DMS53 (cell line): Measurements from ENCODE around the gene GNAQ.

Source experiments
- DNase-seq: peaks from one replicate; lab custom pipeline; 2025; lab: John Stamatoyannopoulos, UW

Gene GNAQ

DNA sequence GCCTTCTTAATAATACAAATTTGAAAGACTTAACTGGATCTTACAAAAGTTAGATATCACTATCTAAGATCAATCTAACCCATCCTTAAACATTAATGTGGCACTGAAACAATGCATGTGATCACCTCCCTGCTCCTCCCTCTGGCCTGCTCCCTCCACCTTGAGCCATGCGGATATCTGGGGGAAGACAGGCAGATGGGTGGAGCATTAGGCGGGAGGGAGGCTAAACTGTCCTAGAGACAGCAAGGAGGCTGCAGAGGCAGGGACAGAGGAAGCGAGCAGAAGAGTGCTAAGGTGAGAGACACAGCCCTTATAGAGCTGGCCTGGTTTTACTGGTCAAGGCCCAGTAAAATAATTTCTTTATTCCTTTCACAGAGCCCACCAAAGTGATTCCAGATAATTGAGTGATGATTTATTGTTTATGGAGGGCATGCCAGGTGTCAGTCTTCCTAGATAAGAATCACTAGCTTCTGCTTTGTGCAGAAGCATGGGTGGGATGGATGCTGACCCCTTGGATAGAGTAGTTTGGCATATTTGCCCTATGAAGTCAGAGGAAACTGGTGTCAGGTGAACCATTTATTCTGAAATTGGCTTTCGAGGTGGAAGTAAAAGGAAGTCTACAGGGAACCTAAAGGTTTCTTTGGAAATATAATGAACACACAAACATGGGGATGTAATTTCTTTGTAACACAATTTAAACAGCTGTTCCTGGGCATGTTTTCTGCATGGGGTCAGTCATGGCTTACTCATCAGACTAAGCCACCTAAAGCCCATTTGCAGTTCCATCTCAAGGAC, 188.3 kb downstream of the GNAQ start:
- DNase-seq, result no peak

DNA sequence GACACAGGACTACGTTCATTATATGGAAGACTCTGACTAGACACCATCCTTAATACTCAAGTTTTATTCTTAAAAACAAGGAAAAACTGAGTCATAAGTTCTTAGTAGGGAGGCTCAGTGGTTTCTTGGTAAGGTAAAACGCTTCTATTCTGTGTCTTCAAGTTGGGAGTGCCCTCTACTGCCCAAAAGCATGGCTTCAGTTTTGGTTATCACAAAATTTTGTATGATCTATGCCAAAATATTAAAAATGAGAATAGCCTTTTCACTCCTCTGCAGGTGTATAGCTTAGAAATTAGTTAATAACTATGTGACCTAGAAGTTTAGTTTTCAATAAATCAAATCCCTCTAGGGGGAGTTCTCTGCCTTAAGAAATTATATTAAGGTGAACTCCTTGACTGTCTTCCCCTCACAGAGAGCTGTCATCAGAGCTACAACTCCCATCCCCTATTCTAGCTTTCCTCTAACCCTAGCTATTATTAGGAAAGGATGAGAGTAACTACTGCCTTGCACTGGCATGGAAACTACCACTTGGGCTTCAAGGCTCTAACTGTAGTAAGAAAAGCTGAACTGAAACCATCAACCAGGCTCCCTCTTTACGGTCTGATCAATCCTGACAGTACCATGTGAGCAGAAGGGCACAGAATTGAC, 189.7 kb downstream of the GNAQ start:
- peak; percentile 2 for DNase-seq

DNA sequence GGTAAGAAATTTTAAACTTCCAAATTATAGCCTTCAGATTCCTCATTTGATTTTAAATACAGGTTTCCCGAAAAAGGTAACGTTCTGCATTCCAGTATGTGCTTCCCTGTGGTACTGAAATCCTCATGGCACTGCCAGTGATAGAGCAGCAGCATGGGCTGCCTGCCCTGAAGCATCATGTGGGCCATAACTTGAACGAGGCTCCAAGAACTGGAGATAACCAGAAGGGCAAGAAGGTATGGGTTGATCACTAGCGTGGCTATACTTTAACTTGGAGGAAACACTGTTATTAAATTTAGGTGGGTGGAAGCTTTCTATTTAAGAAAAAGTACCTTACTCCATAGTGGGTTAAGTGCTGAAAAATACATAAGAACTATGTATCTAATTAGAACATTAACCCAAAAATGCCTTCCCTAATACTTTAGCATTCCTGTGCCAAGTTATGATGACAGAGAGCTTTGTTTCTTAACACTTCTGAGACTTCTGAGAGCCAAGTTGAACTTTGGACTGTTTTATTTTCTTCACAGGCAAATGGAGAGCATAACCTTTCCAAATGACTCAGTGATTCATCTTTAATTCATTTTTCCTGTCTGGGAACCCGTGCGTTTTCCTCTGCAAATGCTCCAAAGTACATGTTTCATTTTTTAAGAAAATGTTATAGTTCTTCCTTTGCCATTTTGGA, 192.0 kb downstream of the GNAQ start:
- DNase-seq, result no peak

DNA sequence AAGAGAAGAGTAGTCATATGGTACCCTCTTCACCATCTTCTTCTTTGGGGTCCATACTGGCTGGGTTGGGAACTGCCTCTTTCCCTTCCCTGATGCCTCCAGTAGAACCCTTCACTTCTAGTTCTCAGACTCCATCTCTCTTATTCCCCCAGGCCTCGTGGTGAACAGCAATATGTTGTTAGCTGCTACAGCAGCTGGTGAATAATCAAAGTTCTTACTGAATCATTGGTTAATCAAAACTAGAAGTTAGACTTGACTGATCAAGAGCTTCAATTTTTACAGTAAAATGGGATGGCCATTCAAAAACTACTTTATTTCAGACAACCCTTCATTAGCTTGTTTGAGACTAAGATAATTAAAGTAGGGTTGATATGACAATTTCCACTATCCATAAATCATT, 192.6 kb downstream of the GNAQ start:
- no peak for DNase-seq

DNA sequence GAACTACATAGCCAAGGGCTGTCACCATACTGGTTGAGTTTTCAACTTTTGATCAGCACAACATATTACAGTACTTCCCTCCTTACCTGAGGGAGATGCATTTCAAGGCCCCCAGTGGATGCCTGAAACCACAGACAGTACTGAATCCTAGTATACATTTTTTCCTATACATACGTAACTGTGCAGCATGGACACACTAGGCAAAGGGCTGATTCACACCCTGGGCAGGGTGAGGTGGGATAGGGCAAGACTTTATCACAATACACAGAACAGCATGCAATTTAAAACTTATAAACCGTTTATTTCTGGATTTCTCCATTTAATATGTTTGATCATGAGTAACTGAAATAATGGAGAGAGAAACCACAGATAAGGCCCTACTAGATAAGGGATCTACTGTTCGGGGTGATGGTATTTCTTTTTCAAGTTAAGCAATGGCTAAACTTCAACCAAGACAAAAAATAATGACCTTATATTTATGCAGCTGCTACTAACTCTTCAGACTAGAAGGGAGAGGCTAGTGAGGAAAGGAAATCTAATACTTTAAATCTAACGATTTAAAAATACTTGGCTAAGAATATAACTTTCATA, 196.6 kb downstream of the GNAQ start:
- no peak for DNase-seq

DNA sequence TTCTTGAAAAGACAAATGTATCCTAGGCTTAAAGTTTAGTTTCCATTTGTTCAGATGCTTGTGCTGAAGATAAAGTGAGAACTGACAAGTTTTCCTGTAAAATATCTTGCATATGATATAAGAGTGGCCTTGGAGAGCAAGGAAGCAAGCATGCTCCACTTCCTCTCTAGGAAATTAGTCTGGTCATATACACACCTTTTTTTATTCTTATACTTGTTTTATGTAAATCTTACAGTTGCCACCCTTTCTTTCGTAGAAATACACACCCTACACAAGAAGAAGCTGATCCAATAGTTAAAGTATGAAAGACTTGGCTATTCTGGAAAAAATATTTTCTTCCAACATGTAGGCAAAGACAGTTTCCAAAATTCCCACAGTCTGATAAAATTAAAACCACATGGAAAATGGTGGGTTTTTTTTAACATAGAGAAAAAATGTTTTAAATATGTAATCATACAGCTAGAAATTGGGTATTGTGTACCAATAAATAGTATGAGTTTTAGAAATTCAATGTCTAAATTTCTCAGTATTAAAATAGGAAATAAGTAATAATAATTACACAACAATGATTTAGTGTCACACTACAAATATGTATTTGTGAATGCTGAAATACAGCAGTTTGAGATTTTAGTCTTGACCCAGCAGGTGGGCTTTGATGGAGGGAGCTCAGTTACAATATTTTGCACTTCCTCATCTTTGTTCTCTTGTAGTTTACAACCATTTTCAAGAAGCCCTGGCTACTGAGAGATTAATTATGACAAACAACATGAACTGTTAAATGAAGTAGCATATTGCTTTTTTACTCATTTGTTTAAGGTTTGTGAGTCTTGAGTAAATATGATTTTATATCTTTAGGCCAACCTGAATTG, 197.8 kb downstream of the GNAQ start:
- DNase-seq, result no peak

DNA sequence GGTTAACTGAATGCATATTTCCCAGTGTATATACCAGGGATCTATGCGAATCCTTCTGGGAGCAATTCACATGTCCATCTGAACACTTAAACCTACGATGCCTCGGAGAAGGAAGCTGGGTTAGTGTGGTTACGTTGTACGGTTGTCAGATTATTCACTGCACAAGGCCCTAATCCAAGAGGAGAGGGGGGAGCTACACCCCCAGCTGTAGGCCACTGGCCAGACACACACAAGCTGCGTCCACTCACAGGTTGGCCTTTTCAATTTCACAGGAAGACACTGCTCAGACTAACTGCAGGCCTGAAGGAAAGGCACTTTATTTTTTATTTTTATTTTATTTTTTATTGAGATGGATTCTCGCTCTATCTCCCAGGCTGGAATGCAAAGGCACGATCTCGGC, 199.0 kb downstream of the GNAQ start:
- no peak for DNase-seq

DNA sequence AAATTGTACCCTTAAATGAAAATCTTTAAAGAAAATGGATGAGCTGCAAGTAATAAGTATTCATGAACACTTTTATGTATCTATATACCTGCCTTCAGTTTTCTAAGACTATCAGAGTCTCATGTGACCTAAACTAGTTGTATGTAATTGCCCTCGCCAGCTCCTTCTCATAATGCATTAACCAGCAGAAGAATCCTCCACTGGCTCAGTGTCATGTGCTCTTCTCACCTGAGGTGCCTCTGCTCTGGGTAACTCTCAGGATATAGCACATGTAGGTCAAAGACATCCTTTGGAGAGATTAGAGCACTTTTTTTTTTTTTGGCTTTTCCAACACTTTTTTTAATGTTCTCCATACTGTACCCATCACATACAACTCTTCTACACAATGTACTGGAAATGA, 199.8 kb downstream of the GNAQ start:
- DNase-seq, result no peak

DNA sequence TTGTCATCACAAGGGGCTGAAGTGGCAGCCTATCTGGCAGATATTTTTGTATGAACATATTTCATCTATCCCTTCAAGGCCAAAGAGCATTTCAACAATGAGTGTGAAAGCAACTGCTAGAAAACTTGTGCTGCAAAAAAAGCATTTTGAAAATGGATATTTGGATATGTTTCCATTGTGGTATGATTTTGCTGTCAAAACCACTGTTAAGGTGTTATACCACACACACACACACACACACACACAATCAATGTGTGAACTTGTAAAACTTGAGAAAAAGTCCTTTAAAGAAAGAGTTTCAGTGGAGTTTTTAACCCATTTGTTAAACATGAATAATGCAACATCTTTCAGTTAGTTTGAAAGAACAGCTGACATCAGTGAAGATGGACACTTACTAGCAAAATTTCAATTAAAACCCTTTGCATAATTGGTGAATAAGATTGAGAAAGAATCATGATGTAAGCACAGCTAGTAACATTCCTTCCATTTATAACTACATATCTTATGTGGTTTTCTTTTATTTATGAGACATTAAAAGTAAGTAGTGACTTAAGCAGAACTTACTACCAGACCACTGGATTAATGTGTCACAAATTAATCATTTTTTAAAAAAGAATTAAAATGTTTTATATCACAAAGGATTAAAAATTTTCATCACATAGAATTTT, 200.9 kb downstream of the GNAQ start:
- DNase-seq, result no peak

DNA sequence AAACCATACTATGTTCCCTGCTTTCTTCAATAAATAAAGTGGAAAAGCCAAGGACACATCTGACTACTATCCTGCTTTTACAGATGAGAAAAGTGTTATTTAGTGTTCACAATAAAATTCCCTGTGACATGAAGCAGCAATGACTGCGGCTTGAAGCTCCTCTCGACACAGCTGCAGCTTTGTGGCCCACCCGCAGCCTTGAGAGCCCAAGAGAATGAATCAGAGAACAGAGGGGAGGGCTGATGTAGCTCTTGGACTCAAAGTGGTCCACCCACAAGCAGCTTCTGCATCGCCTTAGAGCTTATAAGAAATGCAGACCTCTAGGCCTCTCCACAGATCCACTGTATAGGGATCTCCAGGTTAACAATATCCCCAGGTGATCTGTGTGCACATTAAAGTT, 202.2 kb downstream of the GNAQ start:
- no peak for DNase-seq

DNA sequence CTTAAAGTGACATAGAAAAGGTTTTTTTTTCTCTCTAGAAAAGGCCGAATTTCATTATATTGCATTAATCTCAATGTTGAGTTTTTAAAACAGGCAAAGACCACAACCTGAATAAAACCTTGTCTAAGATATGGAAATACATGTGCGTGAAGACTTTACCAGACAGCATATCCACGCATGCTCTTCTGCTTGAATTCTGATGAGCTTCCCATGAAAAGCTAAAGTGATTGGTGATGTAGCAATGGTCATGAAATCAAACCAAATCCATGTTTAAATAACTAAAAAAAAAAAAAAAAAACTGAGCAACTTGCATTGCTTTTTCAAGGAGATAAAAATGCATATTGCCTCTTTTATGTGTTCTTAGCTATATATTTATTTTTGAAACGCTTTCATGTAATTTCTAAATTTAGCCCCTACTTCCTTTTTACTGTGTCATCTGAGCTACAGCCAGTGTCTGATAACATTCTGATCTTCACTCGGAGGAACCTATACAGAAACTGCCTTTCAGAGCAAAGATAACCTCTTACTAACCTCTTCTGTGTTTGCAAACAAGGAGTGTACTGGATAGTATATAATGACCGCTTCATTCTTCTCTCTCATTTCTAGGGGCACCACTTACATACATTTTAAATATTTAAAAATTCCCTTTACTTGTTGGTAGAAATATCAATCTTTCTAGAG, 204.4 kb downstream of the GNAQ start:
- no peak for DNase-seq

DNA sequence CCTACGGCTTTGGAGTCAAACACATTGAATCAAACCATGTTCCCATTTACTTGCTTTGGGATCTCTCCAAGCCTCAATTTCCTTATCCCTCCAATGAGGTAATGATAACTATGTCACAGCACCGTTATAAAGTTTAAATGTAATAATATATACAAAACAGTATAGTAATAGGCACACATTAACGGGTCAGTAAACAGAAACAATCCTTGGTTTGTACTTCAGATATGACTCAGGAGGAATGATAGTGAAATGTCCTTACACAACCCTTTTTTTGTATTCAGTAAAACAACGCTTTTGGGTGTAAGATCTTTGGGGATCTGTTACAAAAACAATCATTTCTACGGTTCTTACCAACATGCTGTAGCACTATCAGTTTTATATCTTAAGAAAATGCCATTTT, 205.0 kb downstream of the GNAQ start:
- DNase-seq, result no peak

DNA sequence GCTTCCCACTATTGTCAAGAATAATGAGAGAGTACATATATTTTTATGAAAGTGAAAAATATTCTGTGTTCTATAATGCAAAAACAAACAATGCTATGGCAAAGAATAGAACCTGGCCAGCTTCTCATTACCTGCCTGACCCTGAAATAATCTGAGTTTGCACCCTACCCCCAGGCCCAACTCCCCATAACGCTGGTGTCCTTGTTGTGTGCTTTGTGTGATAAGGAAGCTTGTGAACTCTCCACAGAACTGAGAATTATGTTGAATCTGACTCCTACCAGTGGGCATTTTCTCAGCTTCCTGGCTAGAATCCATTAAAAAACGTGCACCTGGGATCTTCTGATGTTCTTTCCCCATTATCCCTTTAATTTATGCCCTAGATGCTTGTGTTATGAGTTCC, 205.5 kb downstream of the GNAQ start:
- no peak for DNase-seq

DNA sequence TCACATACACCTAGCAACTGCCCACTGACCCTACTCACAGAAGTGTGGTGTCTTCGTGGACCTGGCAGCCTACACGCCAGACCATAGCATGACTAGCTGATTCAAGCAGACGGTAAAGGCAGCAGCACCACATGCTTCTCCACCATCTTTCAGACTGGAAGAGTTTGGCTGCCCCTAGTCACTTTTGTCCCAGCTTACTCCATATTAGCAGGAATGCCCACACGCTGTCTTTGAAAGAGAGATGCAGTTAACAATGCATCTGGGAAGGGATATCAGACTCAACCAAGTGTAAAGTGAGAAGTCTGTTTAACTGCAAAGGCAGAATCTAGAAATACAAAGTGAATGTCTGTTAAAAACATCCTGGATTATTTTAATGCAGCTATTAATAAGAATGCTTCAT, 206.2 kb downstream of the GNAQ start:
- no peak for DNase-seq

DNA sequence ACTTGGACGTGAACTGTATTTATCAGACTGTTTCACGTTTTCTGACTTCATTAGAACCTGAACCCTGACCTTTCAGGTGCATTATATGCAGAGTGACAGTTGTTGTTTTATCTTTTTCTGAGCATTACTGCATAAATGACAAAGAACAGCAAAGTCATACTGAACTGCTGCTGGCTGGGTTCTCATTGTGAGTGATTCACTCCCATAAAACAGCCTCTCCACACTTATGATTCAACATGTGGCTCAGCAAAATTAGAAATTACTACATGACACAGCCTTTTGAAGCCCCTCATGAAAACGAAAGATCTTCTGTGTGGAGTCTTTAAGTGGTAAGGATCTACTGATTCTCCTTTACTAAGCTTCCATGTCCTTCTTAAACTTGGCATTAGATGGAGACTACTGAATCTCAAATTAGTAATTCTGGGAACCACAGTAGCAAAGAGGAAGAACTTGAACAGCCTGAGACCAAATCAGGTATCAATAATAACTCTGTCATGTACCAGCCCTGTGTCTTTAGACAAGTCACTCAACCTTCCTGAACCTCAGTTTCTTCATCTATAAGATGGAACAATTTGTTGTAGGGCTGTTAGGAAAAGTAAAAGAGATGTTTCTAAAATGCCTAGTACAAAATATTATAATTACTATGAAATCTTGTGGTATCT, 211.2 kb downstream of the GNAQ start:
- DNase-seq, result peak; percentile 2

DNA sequence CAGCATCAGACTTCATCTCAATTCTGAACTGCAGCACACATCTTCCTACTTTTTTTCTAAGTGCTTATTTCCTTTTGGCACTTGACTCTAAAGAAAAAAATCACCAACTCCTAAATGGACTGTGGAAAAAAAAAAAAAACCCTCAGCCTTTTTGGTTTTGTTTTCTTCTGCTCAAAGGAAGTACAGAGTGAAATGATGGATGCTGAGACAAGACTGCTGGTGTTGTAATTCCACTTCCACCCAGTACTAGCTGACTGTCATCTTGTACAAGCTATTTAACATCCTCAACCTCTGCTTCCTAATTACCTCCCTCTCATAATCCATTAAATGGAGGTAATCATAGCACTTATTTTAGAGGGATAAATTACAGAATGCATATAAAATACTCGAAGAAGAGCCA, 212.0 kb downstream of the GNAQ start:
- peak; percentile 8 for DNase-seq

DNA sequence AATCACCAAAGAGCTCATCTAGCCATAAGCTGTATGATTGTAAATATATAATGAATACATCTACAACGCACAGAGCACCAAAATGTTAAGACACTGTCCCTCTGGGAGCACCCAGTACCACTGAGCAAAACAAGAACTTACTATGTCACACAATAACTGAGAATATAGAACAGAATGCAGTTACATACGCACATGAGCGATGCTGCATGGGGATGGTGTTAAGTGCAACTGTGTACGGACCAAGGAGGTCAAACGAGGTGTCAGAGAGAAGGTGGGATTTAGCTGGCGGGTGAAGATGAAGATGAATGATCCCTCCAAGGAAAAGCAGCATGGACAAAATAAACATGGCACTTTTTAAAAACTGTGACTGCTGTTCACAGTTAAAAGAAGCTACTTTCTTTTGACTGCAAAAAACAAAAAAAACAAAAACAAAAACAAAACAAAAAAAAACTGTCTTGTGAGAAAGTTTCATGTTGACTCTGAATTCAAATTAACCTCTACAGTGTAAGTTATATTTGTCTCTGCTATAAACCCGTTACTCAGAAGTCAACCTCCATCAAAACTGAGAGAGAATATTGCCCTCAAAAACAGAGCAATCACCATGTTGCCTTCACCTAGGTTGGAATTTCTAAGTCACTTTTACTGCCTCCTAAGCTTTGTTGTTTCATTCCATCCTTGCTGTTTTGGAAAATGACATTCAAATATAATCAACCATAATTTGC, 213.9 kb downstream of the GNAQ start:
- DNase-seq, result no peak

DNA sequence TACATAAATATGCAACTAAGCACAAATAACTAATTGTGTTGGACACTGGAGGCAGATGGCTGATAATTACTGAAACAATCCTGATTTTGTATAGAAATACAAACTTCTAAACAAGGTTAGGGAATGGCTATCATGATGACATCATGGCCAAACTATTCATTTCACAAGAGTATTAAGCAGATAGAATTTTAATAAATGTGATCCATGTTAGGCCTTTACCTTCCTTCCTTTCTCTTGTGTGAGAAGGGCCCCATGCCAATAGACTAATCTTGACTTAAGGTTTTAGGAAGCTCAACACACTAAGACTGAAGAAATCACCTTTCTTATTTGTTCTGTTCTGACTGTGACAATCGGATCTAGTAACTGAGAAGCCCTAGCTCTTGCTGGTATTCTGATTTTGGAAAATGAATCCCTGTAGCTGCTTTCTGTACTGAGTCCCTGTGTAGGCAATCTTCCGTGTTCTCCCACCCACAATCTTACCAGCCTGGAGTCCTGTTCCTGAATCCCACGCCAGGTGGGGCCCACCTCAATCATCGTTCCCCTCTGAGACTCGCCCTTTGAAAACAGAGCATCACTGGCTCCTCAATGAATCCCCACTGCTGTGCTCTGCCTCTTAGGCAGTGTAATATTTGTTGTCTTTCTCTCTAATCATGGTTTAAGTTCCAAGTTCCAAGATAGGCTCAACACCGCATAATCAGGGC, 214.8 kb downstream of the GNAQ start:
- DNase-seq, result no peak

DNA sequence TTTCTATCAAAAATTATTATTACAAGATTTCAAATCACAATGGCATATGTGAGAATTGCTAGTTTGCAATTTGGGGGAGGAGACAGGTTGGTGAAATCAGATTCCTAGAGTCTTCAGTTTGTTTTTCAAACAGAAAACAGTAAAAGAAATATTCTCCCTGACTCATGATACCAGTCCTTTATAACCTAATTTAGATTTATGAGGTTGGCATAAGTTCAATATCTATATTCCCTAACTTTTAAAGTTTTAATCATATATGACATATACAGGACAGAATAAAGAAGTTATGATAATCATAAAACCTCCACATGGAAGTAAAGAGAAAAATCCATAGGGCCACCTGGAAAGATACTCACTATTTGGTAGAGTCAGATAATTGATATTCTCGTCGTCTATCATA, 216.4 kb downstream of the GNAQ start:
- no peak for DNase-seq
